HFFc6 (cell line): ENCODE results near the gene DHRS1. TPM values are rescaled to one million over a fixed set of nuclear protein-coding genes. Genes with fewer than 3 reads are reported as not detected.
A peak's percentile ranks its signal among the peaks of the same experiment; 100 is the strongest.

Source experiments
- DNase-seq: peaks from one replicate; pipeline ENCODE4 v3.0.0-alpha.2; 2018
- H3K27ac Mint-ChIP-seq: 2 replicates; pipeline ENCODE4 v1.8.0; 2020; ENCODE audit warnings: mild to moderate bottlenecking, mixed read lengths
- H3K27me3 Mint-ChIP-seq: 2 replicates; pipeline ENCODE4 v1.8.0; 2021; ENCODE audit warnings: mild to moderate bottlenecking, moderate library complexity, mixed read lengths; ENCODE audit not compliant: insufficient read depth
- H3K36me3 Mint-ChIP-seq: 2 replicates; pipeline ENCODE4 v1.8.0; 2021; ENCODE audit warnings: low read depth, mixed read lengths
- H3K4me1 Mint-ChIP-seq: 2 replicates; pipeline ENCODE4 v1.8.0; 2020; ENCODE audit warnings: low read depth, mixed read lengths
- H3K4me3 Mint-ChIP-seq: 2 replicates; pipeline ENCODE4 v1.8.0; 2020; ENCODE audit warnings: mild to moderate bottlenecking, moderate library complexity, mixed read lengths
- H3K9me3 Mint-ChIP-seq: 2 replicates; pipeline ENCODE4 v1.8.0; 2020; ENCODE audit warnings: mild to moderate bottlenecking, mixed read lengths
- total RNA-seq, 6 experiments: library from RNA; stranded (reverse); fragmentation: NEBNext Ultra II Directional; extraction: Animal tissue kit (Norgen Biotek cat#: 25700); gene quantifications; 2 replicates in 1 of 6; 3 replicates in 5 of 6; pipeline ENCODE4 v1.2.3, GENCODE V29; 2021
- TF ChIP-seq, protein P1 (sequence below): fragments of 200-600 bp; sonication (generic); IDR thresholded peaks from 2 replicates; pipeline ENCODE4 v1.5.0; 2021; ENCODE audit warnings: antibody characterized with exemption, mild to moderate bottlenecking

Gene DHRS1
- total RNA-seq, 6 experiments from 2014 or later: 32.9 to 42.2 (median 39.1) TPM

- Mint-ChIP-seq H3K27me3 (no peaks in the 10 kb centered on the region), H3K36me3 (peaks cover 23% of the 10 kb centered on the region), H3K4me1 (peaks cover 50% of the 10 kb centered on the region), H3K9me3 (no peaks in the 10 kb centered on the region), H3K27ac (peak overlapping the region; percentile 34), H3K4me3 (no peak overlapping the region)
- no peak for DNase-seq
- TF ChIP-seq, protein P1, sequence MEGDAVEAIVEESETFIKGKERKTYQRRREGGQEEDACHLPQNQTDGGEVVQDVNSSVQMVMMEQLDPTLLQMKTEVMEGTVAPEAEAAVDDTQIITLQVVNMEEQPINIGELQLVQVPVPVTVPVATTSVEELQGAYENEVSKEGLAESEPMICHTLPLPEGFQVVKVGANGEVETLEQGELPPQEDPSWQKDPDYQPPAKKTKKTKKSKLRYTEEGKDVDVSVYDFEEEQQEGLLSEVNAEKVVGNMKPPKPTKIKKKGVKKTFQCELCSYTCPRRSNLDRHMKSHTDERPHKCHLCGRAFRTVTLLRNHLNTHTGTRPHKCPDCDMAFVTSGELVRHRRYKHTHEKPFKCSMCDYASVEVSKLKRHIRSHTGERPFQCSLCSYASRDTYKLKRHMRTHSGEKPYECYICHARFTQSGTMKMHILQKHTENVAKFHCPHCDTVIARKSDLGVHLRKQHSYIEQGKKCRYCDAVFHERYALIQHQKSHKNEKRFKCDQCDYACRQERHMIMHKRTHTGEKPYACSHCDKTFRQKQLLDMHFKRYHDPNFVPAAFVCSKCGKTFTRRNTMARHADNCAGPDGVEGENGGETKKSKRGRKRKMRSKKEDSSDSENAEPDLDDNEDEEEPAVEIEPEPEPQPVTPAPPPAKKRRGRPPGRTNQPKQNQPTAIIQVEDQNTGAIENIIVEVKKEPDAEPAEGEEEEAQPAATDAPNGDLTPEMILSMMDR: peak; percentile 66
These were observed 2.2 kb downstream of the DHRS1 start for GRCh38 chr14:24297190-24297964.

- H3K27me3 Mint-ChIP-seq: peaks cover 2% of the 10 kb centered on the region; the same call in 1 of the 2 replicates
- H3K4me3 Mint-ChIP-seq: no peak overlapping the region
- H3K27ac Mint-ChIP-seq: peak overlapping the region; percentile 85
These were observed 3.0 kb downstream of the DHRS1 start for GRCh38 chr14:24296341-24297157.

GRCh38 chr14:24293525-24293924, 6.1 kb downstream of the DHRS1 start:
- Mint-ChIP-seq H3K9me3 (no peaks in the 10 kb centered on the region), H3K36me3 (peaks cover 15% of the 10 kb centered on the region), H3K4me3 (no peak overlapping the region), H3K27ac (no peak overlapping the region), H3K27me3 (peaks cover 2% of the 10 kb centered on the region; the same call in 1 of the 2 replicates), H3K4me1 (peaks cover 27% of the 10 kb centered on the region)
- DNase-seq: no peak
- TF ChIP-seq, protein P1: no peak

More at GRCh38 chr14:24296341-24297157, 3.0 kb downstream of the DHRS1 start:
- peak; percentile 89 for DNase-seq
- Mint-ChIP-seq H3K4me1 (peaks cover 49% of the 10 kb centered on the region), H3K36me3 (peaks cover 17% of the 10 kb centered on the region), H3K9me3 (no peaks in the 10 kb centered on the region)
- TF ChIP-seq, protein P1: peak; percentile 85

- peaks cover 14% of the 10 kb centered on the region for H3K4me1 Mint-ChIP-seq
- H3K27ac Mint-ChIP-seq: no peak overlapping the region
- peaks cover 15% of the 10 kb centered on the region for H3K36me3 Mint-ChIP-seq
- TF ChIP-seq, protein P1: no peak
- no peak for DNase-seq
- H3K9me3 Mint-ChIP-seq: no peaks in the 10 kb centered on the region
- H3K27me3 Mint-ChIP-seq: peaks cover 2% of the 10 kb centered on the region; the same call in 1 of the 2 replicates
- no peak overlapping the region for H3K4me3 Mint-ChIP-seq
These were observed 7.3 kb downstream of the DHRS1 start for GRCh38 chr14:24292118-24292807.

GRCh38 chr14:24291446-24292117, 8.0 kb downstream of the DHRS1 start:
- no peak overlapping the region for H3K27ac Mint-ChIP-seq

More at GRCh38 chr14:24291446-24292117, 8.0 kb downstream of the DHRS1 start:
- TF ChIP-seq, protein P1: no peak
- Mint-ChIP-seq H3K36me3 (peaks cover 14% of the 10 kb centered on the region), H3K9me3 (no peaks in the 10 kb centered on the region), H3K27me3 (peaks cover 2% of the 10 kb centered on the region; the same call in 1 of the 2 replicates), H3K4me1 (peaks cover 7% of the 10 kb centered on the region), H3K4me3 (no peak overlapping the region)
- DNase-seq: no peak
